H1 (cell line): ENCODE data around the gene HDAC3. TPM values are rescaled to one million over a fixed set of nuclear protein-coding genes. Genes with fewer than 3 reads are reported as not detected.

Source experiments
- CTCF ChIA-PET: fragments of 300-600 bp; sonication (Branson Sonifier 250); formaldehyde crosslinking; loops from one replicate; lab custom pipeline; 2021; ENCODE audit not compliant: partially characterized antibody; lab: Charles Lee
- POLR2A ChIA-PET: fragments of 300-600 bp; sonication (Branson Sonifier 250); formaldehyde crosslinking; loops from one replicate; lab custom pipeline; 2021; ENCODE audit warnings: inconsistent platforms; ENCODE audit not compliant: partially characterized antibody; lab: Charles Lee
- DNase-seq, 2 experiments: peaks; one replicate each; pipeline versions ENCODE4 v3.0.0 to v3.0.0-alpha.2; 2010 to 2022; ENCODE audit warnings: low spot score in 2 of 2, low read depth in 1 of 2, mixed read lengths in 1 of 2
- FAIRE-seq: peaks from 2 replicates; lab custom pipeline; 2011; peaks lifted over from hg19 to GRCh38; lab: Jason Lieb, UNC
- H2AFZ ChIP-seq: 2 replicates; pipeline ENCODE4 v1.8.1; 2012; ENCODE audit warnings: low read length, inconsistent platforms
- H2AK5ac ChIP-seq: 2 replicates; pipeline ENCODE4 v1.6.1; 2013; ENCODE audit warnings: low read depth, low read length
- H2BK120ac ChIP-seq: replicated peaks from 2 replicates; pipeline ENCODE3; 2013; ENCODE audit warnings: low read depth, low read length, inconsistent platforms
- H2BK12ac ChIP-seq: 2 replicates; pipeline ENCODE4 v1.6.1; 2013; ENCODE audit warnings: low read depth, low read length
- H2BK15ac ChIP-seq: 2 replicates; pipeline ENCODE4 v1.6.1; 2013; ENCODE audit warnings: low read length
- H2BK20ac ChIP-seq: 2 replicates; pipeline ENCODE4 v1.6.1; 2013; ENCODE audit warnings: low read length
- H2BK5ac ChIP-seq: 2 replicates; pipeline ENCODE4 v1.6.1; 2013; ENCODE audit warnings: low read depth, low read length
- H3K14ac ChIP-seq: 2 replicates; pipeline ENCODE4 v1.6.1; 2013; ENCODE audit warnings: inconsistent platforms; ENCODE audit not compliant: insufficient read length
- H3K18ac ChIP-seq: 2 replicates; pipeline ENCODE4 v1.6.1; 2013; ENCODE audit warnings: low read length; ENCODE audit errors: extremely low read depth
- H3K23ac ChIP-seq: 2 replicates; pipeline ENCODE4 v1.6.1; 2013; ENCODE audit warnings: inconsistent platforms; ENCODE audit not compliant: insufficient read length
- H3K23me2 ChIP-seq: 2 replicates; pipeline ENCODE4 v1.6.1; 2013; ENCODE audit warnings: low read depth, low read length
- H3K27ac ChIP-seq: 2 replicates; pipeline ENCODE4 v1.6.1; 2011; ENCODE audit warnings: low read depth, low read length, inconsistent platforms
- H3K27me3 ChIP-seq, 4 experiments: replicated peaks in 1 of 4; 1 replicate in 1 of 4; 2 replicates in 3 of 4; pipeline versions ENCODE4 v1.6.1 to v1.8.1; 2011 to 2013; ENCODE audit warnings: low read length in 3 of 4, mild to moderate bottlenecking in 3 of 4, inconsistent platforms in 2 of 4, mixed read lengths in 2 of 4, moderate library complexity in 1 of 4; ENCODE audit not compliant: control insufficient read depth in 3 of 4, insufficient read depth in 3 of 4; ENCODE audit errors: extremely low read depth in 1 of 4
- H3K36me3 ChIP-seq, 4 experiments: 2 replicates each; pipeline versions ENCODE4 v1.6.1 to v1.8.1; 2011 to 2013; ENCODE audit warnings: mild to moderate bottlenecking in 4 of 4, low read length in 3 of 4, moderate library complexity in 2 of 4, control low read depth in 1 of 4, inconsistent platforms in 1 of 4; ENCODE audit not compliant: insufficient read depth in 4 of 4, control insufficient read depth in 2 of 4
- H3K4ac ChIP-seq: replicated peaks from 2 replicates; pipeline ENCODE3; 2013; ENCODE audit warnings: low read length, low read depth, mixed read lengths, inconsistent platforms; ENCODE audit not compliant: insufficient read length
- H3K4me1 ChIP-seq, 4 experiments: replicated peaks in 1 of 4; 1 replicate in 1 of 4; 2 replicates in 3 of 4; pipeline versions ENCODE4 v1.6.1 to v1.8.1; 2011 to 2013; ENCODE audit warnings: low read length in 3 of 4, inconsistent platforms in 2 of 4, mixed read lengths in 1 of 4; ENCODE audit not compliant: insufficient read depth in 4 of 4, control insufficient read depth in 3 of 4
- H3K4me2 ChIP-seq, 2 experiments: 2 replicates each; pipeline versions ENCODE4 v1.6.1 to v1.8.1; 2011 to 2013; ENCODE audit warnings: low read depth in 2 of 2, low read length in 2 of 2, control low read depth in 1 of 2, inconsistent platforms in 1 of 2, mild to moderate bottlenecking in 1 of 2; ENCODE audit not compliant: insufficient read depth in 1 of 2
- H3K4me3 ChIP-seq, 4 experiments: fragments of 200-600, 300-600 bp in 1 of 4; sonication (generic), shearing (Covaris generic), sonication (Bioruptor Twin) in 1 of 4; 2 replicates each; pipeline versions ENCODE4 v1.5.1 to v1.8.1; 2011 to 2016; ENCODE audit warnings: low read length in 4 of 4, low read depth in 3 of 4, control low read depth in 2 of 4, inconsistent platforms in 2 of 4, mild to moderate bottlenecking in 2 of 4, mixed read lengths in 1 of 4, moderate library complexity in 1 of 4; ENCODE audit not compliant: insufficient read depth in 2 of 4; ENCODE audit errors: extremely low read depth in 1 of 4
- H3K56ac ChIP-seq: replicated peaks from 2 replicates; pipeline ENCODE3; 2013; ENCODE audit warnings: low read depth, mild to moderate bottlenecking, mixed read lengths, low read length, inconsistent platforms; ENCODE audit not compliant: insufficient read length
- H3K79me1 ChIP-seq: 2 replicates; pipeline ENCODE4 v1.6.1; 2013; ENCODE audit warnings: low read depth, low read length, control low read depth
- H3K79me2 ChIP-seq, 2 experiments: 2 replicates each; pipeline versions ENCODE4 v1.6.1 to v1.8.1; 2012 to 2013; ENCODE audit warnings: low read length in 2 of 2, mild to moderate bottlenecking in 2 of 2, inconsistent platforms in 1 of 2; ENCODE audit not compliant: insufficient read depth in 2 of 2, control insufficient read depth in 1 of 2
- H3K9ac ChIP-seq, 4 experiments: replicated peaks in 1 of 4; 1 replicate in 1 of 4; 2 replicates in 3 of 4; pipeline versions ENCODE4 v1.6.1 to v1.8.1; 2011 to 2013; ENCODE audit warnings: low read depth in 3 of 4, low read length in 3 of 4, control low read depth in 2 of 4, mild to moderate bottlenecking in 2 of 4, moderate library complexity in 2 of 4, inconsistent platforms in 1 of 4; ENCODE audit errors: extremely low read depth in 1 of 4
- H3K9me3 ChIP-seq, 2 experiments: 2 replicates each; pipeline versions ENCODE4 v1.6.1 to v1.8.1; 2012 to 2013; ENCODE audit warnings: mild to moderate bottlenecking in 2 of 2, moderate library complexity in 2 of 2, control low read depth in 1 of 2, inconsistent platforms in 1 of 2, low read depth in 1 of 2, low read length in 1 of 2, mixed read lengths in 1 of 2; ENCODE audit not compliant: insufficient read depth in 2 of 2
- H4K20me1 ChIP-seq, 2 experiments: replicated peaks in 1 of 2; 2 replicates each; pipeline versions ENCODE3 to v1.8.1; 2011 to 2013; ENCODE audit warnings: inconsistent platforms in 2 of 2, low read length in 2 of 2, mild to moderate bottlenecking in 1 of 2; ENCODE audit not compliant: insufficient read depth in 2 of 2, control insufficient read depth in 1 of 2
- H4K5ac ChIP-seq: 2 replicates; pipeline ENCODE4 v1.6.1; 2013; ENCODE audit warnings: low read length, low read depth, mixed read lengths, inconsistent platforms; ENCODE audit not compliant: insufficient read length
- H4K8ac ChIP-seq: 2 replicates; pipeline ENCODE4 v1.8.0; 2013; ENCODE audit warnings: mild to moderate bottlenecking, moderate library complexity, low read length, inconsistent platforms; ENCODE audit not compliant: insufficient read depth; ENCODE audit errors: extremely low read depth
- H4K91ac ChIP-seq: replicated peaks from 2 replicates; pipeline ENCODE3; 2013; ENCODE audit warnings: low read length, mixed read lengths, inconsistent platforms; ENCODE audit not compliant: insufficient read length
- CHD1 ChIP-seq: IDR thresholded peaks from 2 replicates; pipeline ENCODE4 v1.6.1; 2012; ENCODE audit warnings: low read depth, low read length, improper control_type of control experiment
- CTCF ChIP-seq, 3 experiments: IDR thresholded peaks; 1 replicate in 2 of 3; 2 replicates in 1 of 3; pipeline versions ENCODE4 v1.5.1 to v1.6.1; 2011; ENCODE audit warnings: low read length in 3 of 3, mild to moderate bottlenecking in 3 of 3, inconsistent platforms in 2 of 3, low read depth in 1 of 3, moderate library complexity in 1 of 3; ENCODE audit not compliant: insufficient read depth in 1 of 3; ENCODE audit errors: control extremely low read depth in 1 of 3
- E2F6 ChIP-seq: IDR thresholded peaks from 2 replicates; pipeline ENCODE4 v1.6.1; 2012; ENCODE audit warnings: inconsistent platforms
- EP300 ChIP-seq, 2 experiments: IDR thresholded peaks; 1 replicate in 1 of 2; 2 replicates in 1 of 2; pipeline ENCODE4 v1.6.1; 2011 to 2012; ENCODE audit warnings: low read depth in 2 of 2, low read length in 2 of 2, mild to moderate bottlenecking in 2 of 2, borderline replicate concordance in 1 of 2, inconsistent platforms in 1 of 2, moderate library complexity in 1 of 2
- NRF1 ChIP-seq: IDR thresholded peaks from 2 replicates; pipeline ENCODE4 v1.6.1; 2011; ENCODE audit warnings: mild to moderate bottlenecking, low read depth, low read length, improper control_type of control experiment
- RAD21 ChIP-seq, 2 experiments: IDR thresholded peaks in 1 of 2; conservative IDR thresholded peaks in 1 of 2; 2 replicates each; pipeline ENCODE4 v1.6.1; 2011; ENCODE audit warnings: low read depth in 2 of 2, low read length in 2 of 2, improper control_type of control experiment in 1 of 2, inconsistent platforms in 1 of 2, mild to moderate bottlenecking in 1 of 2, moderate library complexity in 1 of 2
- SAP30 ChIP-seq: fragments of 300-600 bp; sonication (generic); IDR thresholded peaks from 2 replicates; pipeline ENCODE4 v1.7.1; 2012; ENCODE audit warnings: low read length, moderate library complexity, mild to moderate bottlenecking, inconsistent platforms; ENCODE audit not compliant: insufficient read depth, insufficient replicate concordance
- WGBS, 2 experiments: shearing (Covaris generic) in 1 of 2; methylation state at CpG; one replicate each; pipeline versions ENCODE4 v1.1.6 to v1.1.7; 2013 to 2015; ENCODE audit warnings: low lambda C conversion rate in 2 of 2, mixed read lengths in 2 of 2, inconsistent platforms in 1 of 2, low coverage in 1 of 2, missing lambda C conversion rate in 1 of 2; ENCODE audit not compliant: insufficient replicate concordance in 2 of 2, insufficient coverage in 1 of 2, insufficient read length in 1 of 2; ENCODE audit errors: extremely low coverage in 1 of 2, missing lambda C conversion rate in 1 of 2; 5-methylcytosine and 5-hydroxymethylcytosine counted together
- polyA plus RNA-seq, 7 experiments: library from polyadenylated mRNA; depleted of rRNA in 3 of 7; stranded (reverse) in 5 of 7; unstranded in 2 of 7; fragments of >200 nt in 5 of 7; fragments of 200-250 nt in 2 of 7; gene quantifications; 1 replicate in 5 of 7; 2 replicates in 1 of 7; 4 replicates in 1 of 7; pipeline versions ENCODE4 v1.2.1 to v1.2.3, GENCODE V29; 2011 to 2013; ENCODE audit warnings: missing spikeins in 2 of 7, mixed read lengths in 2 of 7
- total RNA-seq: library from RNA; stranded (reverse); fragmentation: NEBNext Ultra II Directional; extraction: Animal tissue kit (Norgen Biotek cat#: 25700); gene quantifications from 2 replicates; pipeline ENCODE4 v1.2.1, GENCODE V29; 2021

Gene HDAC3
- total and polyA plus RNA-seq, 2 of the 8 experiments (the other 6 are each of a cell fraction or from before 2014, with no cell fraction given) = 99.0 to 120 TPM

- H3K4me1 ChIP-seq = peaks cover 0 to 5% (median 3%) of the 10 kb centered on the region in 4 experiments; a peak in 5 of 7 replicates
- peaks cover 0 to 4% (median 0%) of the 10 kb centered on the region in 4 experiments; a peak in 1 of 7 replicates for H3K27me3 ChIP-seq
- CTCF ChIA-PET = interaction anchor here (0.6 to 10.3 kb wide), 7 partner anchors 10 to 46 kb away, joined by 3 to 117 read pairs (median 4); partner anchors contain the start of gene DIAPH1
- H4K91ac ChIP-seq = no peak overlapping the region
- no peak overlapping the region for H2BK12ac ChIP-seq
- peaks cover 10 to 48% of the 10 kb centered on the region in 2 experiments for H3K79me2 ChIP-seq
- H4K5ac ChIP-seq = no peak overlapping the region
- peaks cover 14% of the 10 kb centered on the region for H3K23me2 ChIP-seq
- H3K23ac ChIP-seq = no peak overlapping the region
- H3K79me1 ChIP-seq = peaks cover 12% of the 10 kb centered on the region
- no peak overlapping the region for H2AK5ac ChIP-seq
- no peak overlapping the region for H4K8ac ChIP-seq
- FAIRE-seq = no peak
- H2AFZ ChIP-seq = no peak overlapping the region
- peaks cover 4 to 13% of the 10 kb centered on the region in 2 experiments for H4K20me1 ChIP-seq
- H3K27ac ChIP-seq = no peak overlapping the region
- POLR2A ChIA-PET = interaction anchor here (0.6 to 5.8 kb wide), 7 partner anchors 8 to 207 kb away, joined by 3 to 75 read pairs (median 4); partner anchors contain the start of genes DIAPH1 and FCHSD1
- H3K4me3 ChIP-seq = no peak overlapping the region
- 84% methylated on average over 5 of the region's 5 CpGs; no CpG with 5 or more reads in 1 of the 2 experiments for WGBS, 2 experiments
- DNase-seq = no peak
- no peak overlapping the region for H2BK20ac ChIP-seq
- H3K9ac ChIP-seq = no peak overlapping the region
- no peak overlapping the region for H2BK120ac ChIP-seq
- no peak overlapping the region for H3K4me2 ChIP-seq
- H3K36me3 ChIP-seq = peaks cover 2 to 22% (median 7%) of the 10 kb centered on the region in 4 experiments; a peak in 5 of 8 replicates
- H2BK5ac ChIP-seq = no peak overlapping the region
- no peaks in the 10 kb centered on the region for H3K9me3 ChIP-seq
- no peak overlapping the region for H3K18ac ChIP-seq
- H3K14ac ChIP-seq = no peak overlapping the region
- no peak overlapping the region for H3K4ac ChIP-seq
- H3K56ac ChIP-seq = no peak overlapping the region
- no peak overlapping the region for H2BK15ac ChIP-seq
- TF ChIP-seq EP300 (IDR thresholded peaks at IDR 0.05; ENCODE audit: borderline replicate concordance in 1 of 2, low read depth in 2 of 2, low read length in 2 of 2) = no peak
- TF ChIP-seq CHD1 = no peak
- no peak for TF ChIP-seq SAP30
- TF ChIP-seq RAD21 (IDR thresholded peaks at IDR 0.05 in 1 of 2, conservative IDR thresholded peaks at IDR 0.05 in 1 of 2; ENCODE audit: low read depth in 2 of 2, low read length in 2 of 2) = no peak
- TF ChIP-seq NRF1 = no peak
- no peak for TF ChIP-seq E2F6
- TF ChIP-seq CTCF (IDR thresholded peaks at IDR 0.05; ENCODE audit: control extremely low read depth in 1 of 3, insufficient read depth in 1 of 3, low read depth in 1 of 3, low read length in 3 of 3) = no peak
Measured at GRCh38 chr5:141633871-141634561, 2.6 kb downstream of the HDAC3 start.
